ENCODE results near the gene PDE1A.

DNA sequence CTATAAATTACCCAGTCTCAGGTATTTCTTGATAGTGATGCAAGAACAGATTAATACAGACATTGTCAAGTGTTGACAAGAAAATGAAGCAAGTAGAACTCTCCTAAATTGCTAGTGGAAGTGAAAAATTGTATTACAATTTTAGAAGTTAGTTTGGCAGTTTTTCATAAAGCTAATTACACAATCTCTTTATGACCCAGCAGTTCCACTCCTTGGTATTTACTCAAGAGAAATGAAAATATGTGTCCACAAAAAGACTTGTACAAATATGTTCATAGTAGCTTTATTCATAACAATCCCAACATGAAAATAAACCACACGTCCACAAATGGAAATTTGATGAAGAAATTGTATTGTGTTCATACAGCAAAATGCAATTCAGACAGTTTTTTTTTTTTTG, 49.4 kb downstream of the PDE1A start:
- TF ChIP-seq POLR2AphosphoS5 (IDR thresholded peaks at IDR 0.05; ENCODE audit: low read depth) (no peak), CTCF (IDR thresholded peaks at IDR 0.05; ENCODE audit: insufficient read depth, low read length) (no peak)

Measured in HL-60 (cell line).